GM13976 (cell line): ENCODE data around the gene GABARAP.
A peak's percentile ranks its signal among the peaks of the same experiment; 100 is the strongest.

Experiments
- DNase-seq: peaks from one replicate; pipeline ENCODE4 v3.0.0; 2012; ENCODE audit warnings: low spot score
- in situ Hi-C: fragments of 300-500 bp; cut with MboI; formaldehyde crosslinking; loops from one replicate; pipeline ENCODE4 v1.12.0; 2022; ENCODE audit warnings: low sequenced_read_pairs, mixed read lengths, inconsistent platforms; ENCODE audit not compliant: unreplicated experiment
- TF ChIP-seq, protein P1 (sequence below): IDR thresholded peaks from 2 replicates; pipeline ENCODE4 v1.5.1; 2012; ENCODE audit warnings: borderline replicate concordance, mild to moderate bottlenecking; ENCODE audit not compliant: insufficient read depth; ENCODE audit errors: extremely low read depth, missing control alignments, control extremely low read depth

Gene GABARAP

DNA sequence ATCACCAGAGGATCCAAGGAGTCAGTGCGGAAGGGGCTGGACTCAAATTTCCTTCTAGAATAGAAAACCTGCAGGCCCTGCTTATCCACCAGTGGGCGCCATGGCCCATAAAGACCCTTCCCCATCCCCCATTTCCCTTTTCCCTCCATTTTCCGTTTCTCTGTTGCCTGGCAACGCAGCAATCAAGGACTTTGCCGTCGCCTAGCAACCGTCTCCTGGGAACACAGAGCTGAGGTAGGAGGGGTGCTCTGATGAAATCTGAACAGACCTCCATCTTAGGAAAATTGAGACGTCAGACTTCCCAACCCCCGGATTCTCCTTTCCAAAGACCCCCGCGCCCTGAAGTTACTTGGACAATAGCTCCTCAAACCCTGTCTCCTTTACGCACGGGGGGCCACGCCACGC is 28.4 kb downstream of the GABARAP start:
- in situ Hi-C loops: no loop called here
- DNase-seq: peak; percentile 64
- TF ChIP-seq, protein P1, sequence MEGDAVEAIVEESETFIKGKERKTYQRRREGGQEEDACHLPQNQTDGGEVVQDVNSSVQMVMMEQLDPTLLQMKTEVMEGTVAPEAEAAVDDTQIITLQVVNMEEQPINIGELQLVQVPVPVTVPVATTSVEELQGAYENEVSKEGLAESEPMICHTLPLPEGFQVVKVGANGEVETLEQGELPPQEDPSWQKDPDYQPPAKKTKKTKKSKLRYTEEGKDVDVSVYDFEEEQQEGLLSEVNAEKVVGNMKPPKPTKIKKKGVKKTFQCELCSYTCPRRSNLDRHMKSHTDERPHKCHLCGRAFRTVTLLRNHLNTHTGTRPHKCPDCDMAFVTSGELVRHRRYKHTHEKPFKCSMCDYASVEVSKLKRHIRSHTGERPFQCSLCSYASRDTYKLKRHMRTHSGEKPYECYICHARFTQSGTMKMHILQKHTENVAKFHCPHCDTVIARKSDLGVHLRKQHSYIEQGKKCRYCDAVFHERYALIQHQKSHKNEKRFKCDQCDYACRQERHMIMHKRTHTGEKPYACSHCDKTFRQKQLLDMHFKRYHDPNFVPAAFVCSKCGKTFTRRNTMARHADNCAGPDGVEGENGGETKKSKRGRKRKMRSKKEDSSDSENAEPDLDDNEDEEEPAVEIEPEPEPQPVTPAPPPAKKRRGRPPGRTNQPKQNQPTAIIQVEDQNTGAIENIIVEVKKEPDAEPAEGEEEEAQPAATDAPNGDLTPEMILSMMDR: peak; percentile 17

DNA sequence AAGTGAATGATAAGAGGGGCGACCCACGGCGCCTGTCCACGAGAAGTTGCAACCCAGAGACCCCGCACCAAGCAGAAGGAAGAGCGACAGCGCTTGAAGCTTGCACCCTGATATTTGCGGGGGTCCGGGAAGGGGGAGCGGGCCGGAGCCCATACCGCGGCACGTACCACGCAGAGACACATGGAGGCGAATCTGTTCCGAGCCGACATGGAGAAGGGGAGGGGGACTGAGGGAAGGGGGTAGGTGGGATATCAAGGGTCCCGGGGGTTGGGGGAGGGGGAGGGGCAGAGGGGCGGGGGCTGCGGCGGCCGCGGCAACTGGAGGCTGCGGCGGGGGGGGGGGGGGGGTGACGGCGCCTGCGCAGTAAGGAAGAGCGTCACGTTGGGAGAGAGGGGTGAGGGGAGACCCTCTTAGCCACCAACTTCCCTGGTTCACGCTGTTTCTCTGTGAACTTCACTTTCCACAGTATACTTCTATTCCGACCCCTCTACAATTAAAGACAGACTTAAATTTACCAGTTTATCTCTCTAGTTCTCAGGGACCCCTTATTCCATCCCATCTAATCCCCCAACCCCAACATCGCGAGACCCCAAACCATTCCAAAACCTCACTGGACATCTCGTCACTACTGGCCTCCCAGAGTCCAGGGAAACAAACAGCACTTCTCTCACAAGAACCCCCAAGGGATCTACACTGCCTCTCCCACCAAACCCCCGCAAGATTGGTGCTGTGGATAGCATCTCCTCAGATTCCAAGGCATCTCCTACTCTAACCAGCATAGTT is 30.6 kb downstream of the GABARAP start:
- TF ChIP-seq, protein P1: no peak
- no peak for DNase-seq
- in situ Hi-C loops: no loop called here

DNA sequence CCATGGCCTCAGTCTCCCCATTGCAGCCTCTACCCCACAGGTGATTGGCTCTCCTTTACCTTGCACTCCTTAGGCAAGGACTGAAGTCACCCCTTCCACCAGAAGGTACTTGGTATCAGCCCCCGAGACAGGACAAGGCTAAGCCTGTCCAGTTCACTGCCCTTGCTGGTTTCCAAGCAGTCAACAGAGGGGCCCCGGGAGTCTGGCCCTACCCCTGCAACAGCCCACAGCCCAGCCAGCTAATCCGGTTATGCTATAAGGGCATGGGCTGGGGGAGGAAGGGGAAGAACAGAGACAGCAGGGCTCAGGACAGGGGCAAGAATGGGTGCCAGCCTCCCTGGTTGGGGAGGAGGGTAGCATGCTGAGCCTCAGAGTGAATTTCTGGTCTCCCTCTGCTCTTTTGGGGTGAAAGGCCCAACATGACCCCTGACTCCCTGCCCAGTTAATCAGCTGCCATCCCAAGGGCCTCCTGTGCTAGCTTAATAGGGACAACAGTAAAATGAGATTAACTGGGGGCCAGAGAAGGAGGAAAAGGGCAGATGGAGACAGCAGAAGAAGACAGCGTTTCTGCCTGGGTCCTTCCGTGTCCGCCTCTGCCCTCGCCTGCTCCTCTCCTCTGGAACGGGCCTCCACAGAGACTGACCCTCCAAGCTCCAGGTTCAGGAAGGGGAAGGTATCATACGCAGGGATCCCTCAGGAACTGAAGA is 33.3 kb downstream of the GABARAP start:
- no peak for DNase-seq
- in situ Hi-C loops: no loop called here
- TF ChIP-seq, protein P1: no peak

DNA sequence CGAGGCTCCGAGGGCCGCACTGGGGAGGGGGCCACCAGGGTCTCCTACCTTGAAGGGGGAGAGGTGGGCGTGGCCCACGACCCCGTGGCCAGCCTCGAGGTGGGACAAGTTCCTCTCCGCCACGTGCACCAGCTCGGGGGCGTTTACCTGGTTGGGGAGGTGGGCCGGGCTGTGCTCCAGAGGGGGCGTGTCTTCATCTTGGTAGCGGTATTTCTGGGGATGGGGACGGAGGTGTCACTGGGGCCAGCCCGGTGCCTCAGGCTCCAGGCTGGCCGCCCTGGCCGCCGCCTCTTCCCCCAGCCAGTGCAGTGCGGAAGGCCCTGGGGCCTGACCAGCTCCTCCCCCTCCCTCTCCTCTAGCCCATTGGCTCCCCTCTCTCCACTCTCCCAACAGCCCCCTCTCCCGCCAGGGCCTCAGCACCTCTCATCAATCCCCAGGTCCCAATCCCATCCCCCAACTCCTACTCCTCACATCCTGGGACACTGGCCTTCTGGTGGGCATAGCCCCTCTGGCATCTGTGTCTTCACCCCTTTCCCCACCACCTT is 34.1 kb downstream of the GABARAP start:
- in situ Hi-C loops: no loop called here
- no peak for DNase-seq
- TF ChIP-seq, protein P1: no peak

DNA sequence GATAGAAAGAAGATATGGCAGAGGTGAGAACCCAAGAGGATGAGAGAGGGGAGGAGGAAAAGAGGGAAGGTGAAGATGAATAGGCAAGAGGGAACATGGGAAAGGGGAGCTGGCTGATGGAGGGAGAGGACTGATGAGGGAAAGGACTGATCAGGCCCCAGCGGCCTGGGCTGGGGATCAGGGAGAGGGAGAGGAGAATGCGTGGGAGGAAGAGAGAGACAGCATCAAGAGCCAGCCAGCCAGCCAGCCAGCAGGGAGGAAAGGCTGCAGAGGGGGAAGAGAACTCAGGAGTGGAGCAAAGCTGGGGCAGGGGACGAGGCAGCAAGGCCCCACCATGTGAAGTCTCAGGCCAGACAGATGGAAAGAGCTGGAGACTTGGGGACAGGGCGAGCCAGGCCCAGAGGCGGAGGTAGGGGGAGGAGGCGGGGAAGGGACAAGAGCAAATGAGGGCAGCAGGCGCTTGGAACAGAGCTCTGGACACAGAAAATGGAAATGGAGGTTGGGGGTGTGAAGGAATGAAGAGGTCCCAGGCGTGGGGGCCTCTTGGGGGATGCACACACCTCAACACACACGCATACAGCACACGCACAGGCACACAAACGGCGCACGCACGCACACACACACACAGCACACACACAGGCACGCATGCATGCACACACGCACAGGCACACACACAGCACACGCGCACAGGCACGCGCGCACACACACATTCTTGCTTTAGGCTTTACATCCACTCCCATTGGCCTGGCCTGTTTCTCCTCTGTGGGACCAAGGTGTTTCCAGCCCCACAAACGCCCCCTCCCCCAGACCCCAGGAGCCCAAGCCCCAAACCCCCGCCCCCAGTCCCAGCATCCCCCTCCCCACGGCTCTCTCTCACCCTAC is 34.9 kb downstream of the GABARAP start:
- in situ Hi-C loops: no loop called here
- no peak for DNase-seq
- TF ChIP-seq, protein P1: no peak

DNA sequence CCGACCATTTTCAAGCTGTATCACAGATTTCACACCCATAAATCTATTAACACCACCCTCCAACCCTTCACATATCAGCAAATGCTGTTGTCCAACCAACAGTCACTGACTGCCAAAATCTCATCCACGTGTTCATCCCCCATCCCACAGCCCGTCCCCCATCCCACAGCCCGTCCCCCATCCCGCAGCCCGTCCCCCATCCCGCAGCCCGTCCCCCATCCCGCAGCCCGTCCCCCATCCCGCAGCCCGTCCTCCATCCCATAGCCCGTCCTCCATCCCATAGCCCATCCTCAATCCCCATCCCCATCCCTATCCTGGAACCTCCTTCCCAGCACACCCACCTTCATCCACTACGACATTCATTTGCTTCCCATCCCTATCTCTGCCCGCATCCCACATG is 36.7 kb downstream of the GABARAP start:
- TF ChIP-seq, protein P1: no peak
- in situ Hi-C loops: no loop called here

More for the DNA sequence above, 36.7 kb downstream of the GABARAP start:
- DNase-seq: no peak
